GM19395 (cell line): ENCODE measurements around the gene IGF2BP3.
"Not testable (repeated sequence)": the region's sequence is repeated elsewhere in the genome, so short reads cannot be mapped to it uniquely, and the experiment has no call there.

Experiments
- ATAC-seq: cut with Tn5 transposase; IDR thresholded peaks from one replicate; pipeline ENCODE4 v1.9.1; 2021; ENCODE audit warnings: mild to moderate bottlenecking, moderate library complexity; ENCODE audit not compliant: unreplicated experiment

IGF2BP3 gene

GRCh38 chr7:23343806-23344475 is 126.3 kb downstream of the IGF2BP3 start:
- no peak for ATAC-seq

GRCh38 chr7:23343102-23343501 is 127.2 kb downstream of the IGF2BP3 start:
- no peak for ATAC-seq

- no peak for ATAC-seq
Measured at GRCh38 chr7:23341846-23342598, 128.3 kb downstream of the IGF2BP3 start.

- ATAC-seq = no peak
Measured at GRCh38 chr7:23338863-23339262, 131.4 kb downstream of the IGF2BP3 start.

- ATAC-seq = no peak
Measured at GRCh38 chr7:23338439-23338838, 131.9 kb downstream of the IGF2BP3 start.

GRCh38 chr7:23337374-23337773 is 132.9 kb downstream of the IGF2BP3 start:
- no peak for ATAC-seq

- no peak for ATAC-seq
Measured at GRCh38 chr7:23336799-23337283, 133.4 kb downstream of the IGF2BP3 start.

- no peak for ATAC-seq
Measured at GRCh38 chr7:23336086-23336485, 134.2 kb downstream of the IGF2BP3 start.

- no peak for ATAC-seq
Measured at GRCh38 chr7:23335621-23336020, 134.7 kb downstream of the IGF2BP3 start.

GRCh38 chr7:23335136-23335535 is 135.2 kb downstream of the IGF2BP3 start:
- ATAC-seq = no peak

GRCh38 chr7:23334482-23335056 is 135.7 kb downstream of the IGF2BP3 start:
- ATAC-seq = no peak

GRCh38 chr7:23333671-23334246 is 136.5 kb downstream of the IGF2BP3 start:
- no peak for ATAC-seq

- no peak for ATAC-seq
Measured at GRCh38 chr7:23332910-23333612, 137.2 kb downstream of the IGF2BP3 start.

- no peak for ATAC-seq
Measured at GRCh38 chr7:23332193-23332592, 138.1 kb downstream of the IGF2BP3 start.

- ATAC-seq = no peak
Measured at GRCh38 chr7:23331132-23331531, 139.2 kb downstream of the IGF2BP3 start.

GRCh38 chr7:23315366-23315765 is 154.9 kb downstream of the IGF2BP3 start:
- ATAC-seq = no peak

- not testable (repeated sequence) for ATAC-seq
Measured at GRCh38 chr7:23312141-23312540, 158.2 kb downstream of the IGF2BP3 start.

- ATAC-seq = no peak
Measured at GRCh38 chr7:23308754-23309153, 161.5 kb downstream of the IGF2BP3 start.

GRCh38 chr7:23306936-23307521 is 163.3 kb downstream of the IGF2BP3 start:
- no peak for ATAC-seq

- ATAC-seq = no peak
Measured at GRCh38 chr7:23299770-23300300, 170.5 kb downstream of the IGF2BP3 start.
